K562 (cell line): ENCODE data around the gene TRAF3. TPM values are rescaled to one million over a fixed set of nuclear protein-coding genes. Genes with fewer than 3 reads are reported as not detected.

Experiments used
- KLF6 ChIP-seq: fragments of 250-450 bp; sonication (Bioruptor Pico); IDR thresholded peaks from 2 replicates; pipeline ENCODE4 v1.4.0; 2020; ENCODE audit warnings: mild to moderate bottlenecking, moderate library complexity, borderline replicate concordance
- MAZ ChIP-seq, 2 experiments: fragments of 450-650 bp in 1 of 2; sonication (generic) in 1 of 2; formaldehyde crosslinking; IDR thresholded peaks in 1 of 2; conservative IDR thresholded peaks in 1 of 2; 2 replicates each; pipeline versions ENCODE4 v1.4.0 to v1.5.0; 2020; ENCODE audit warnings: mild to moderate bottlenecking in 1 of 2, missing genetic modification reagents in 1 of 2
- RERE ChIP-seq: sonication (generic); formaldehyde crosslinking; IDR thresholded peaks from 2 replicates; pipeline ENCODE4 v1.8.0; 2023; ENCODE audit warnings: missing genetic modification reagents, mild to moderate bottlenecking, borderline replicate concordance
- ZKSCAN8 ChIP-seq: fragments of 200-800 bp; sonication (Bioruptor generic); IDR thresholded peaks from 2 replicates; pipeline ENCODE4 v1.6.1; 2016; ENCODE audit warnings: missing genetic modification characterization, missing compliant biosample characterization
- ZNF431 ChIP-seq: sonication (generic); formaldehyde crosslinking; IDR thresholded peaks from 2 replicates; pipeline ENCODE4 v1.8.0; 2022; ENCODE audit warnings: mild to moderate bottlenecking, missing genetic modification reagents
- polyA plus RNA-seq, 8 experiments: library from polyadenylated mRNA; depleted of rRNA in 4 of 8; stranded (reverse) in 5 of 8; unstranded in 3 of 8; fragments of >200 nt; fragmentation: Nextera tagmentation in 2 of 8; fragmentation: Illumina TruSeq in 1 of 8; extraction: Ambion mirVana in 2 of 8; extraction: Trizol in 1 of 8; gene quantifications; 2 replicates each; pipeline versions ENCODE4 v1.2.1 to v1.2.3, GENCODE V29; 2011 to 2014; ENCODE audit warnings: inconsistent platforms in 1 of 8, missing spikeins in 1 of 8
- total RNA-seq, 7 experiments: library from RNA; depleted of rRNA in 6 of 7; stranded (reverse); fragments of >200 nt in 6 of 7; fragmentation: Illumina TruSeq in 2 of 7; extraction: Trizol in 2 of 7; gene quantifications; 2 replicates each; pipeline versions ENCODE4 v1.2.1 to v1.2.3, GENCODE V29; 2011 to 2021; ENCODE audit warnings: low replicate concordance in 1 of 7
- TF ChIP-seq, protein P1 (sequence below): sonication (generic); formaldehyde crosslinking; IDR thresholded peaks from 2 replicates; pipeline ENCODE4 v1.8.0; 2022; ENCODE audit warnings: missing genetic modification reagents, mild to moderate bottlenecking, moderate library complexity, borderline replicate concordance
- TF ChIP-seq, protein P2 (sequence below): sonication (generic); formaldehyde crosslinking; IDR thresholded peaks from 2 replicates; pipeline ENCODE4 v1.8.0; 2023; ENCODE audit warnings: mild to moderate bottlenecking, missing genetic modification reagents
- TF ChIP-seq, protein P3 (sequence below): IDR thresholded peaks from 2 replicates; pipeline ENCODE4 v1.6.1; 2011; ENCODE audit warnings: borderline replicate concordance, low read depth, mild to moderate bottlenecking, moderate library complexity, low read length; ENCODE audit not compliant: insufficient read depth, poor library complexity, severe bottlenecking

Gene TRAF3
- total and polyA plus RNA-seq, 9 of the 15 experiments (the other 6 are each of a cell fraction or from before 2014, with no cell fraction given), result 0.52 to 21.3 (median 9.9) TPM

DNA sequence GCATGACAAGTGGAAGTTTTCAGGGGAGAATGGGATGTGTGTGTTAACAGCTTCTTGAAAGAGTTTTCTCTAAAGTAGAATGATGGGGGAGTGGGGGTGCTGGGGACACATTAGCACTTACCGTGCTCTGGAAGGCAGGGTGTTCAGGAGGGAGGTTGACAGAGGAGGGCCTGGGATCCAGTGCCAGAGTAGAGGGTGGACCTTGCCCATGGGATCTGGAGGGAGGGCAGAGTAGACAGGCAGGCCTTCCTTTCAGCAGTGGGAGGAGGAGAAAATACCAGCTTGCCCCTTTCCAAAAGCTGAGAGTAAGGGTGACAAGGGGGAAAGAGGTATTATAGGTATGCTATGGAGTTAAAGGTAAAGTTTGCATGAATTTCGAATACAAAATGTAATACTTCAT, 40.1 kb downstream of the TRAF3 start (continued):
- TF ChIP-seq RERE (CRISPR knock-in tag) (no peak), KLF6 (CRISPR knock-in tag) (no peak), MAZ (CRISPR knock-in tag; conservative IDR thresholded peaks at IDR 0.05 in 1 of 2, IDR thresholded peaks at IDR 0.05 in 1 of 2) (no peak), ZKSCAN8 (CRISPR knock-in tag) (no peak), ZNF431 (no peak)
- TF ChIP-seq, protein P1, sequence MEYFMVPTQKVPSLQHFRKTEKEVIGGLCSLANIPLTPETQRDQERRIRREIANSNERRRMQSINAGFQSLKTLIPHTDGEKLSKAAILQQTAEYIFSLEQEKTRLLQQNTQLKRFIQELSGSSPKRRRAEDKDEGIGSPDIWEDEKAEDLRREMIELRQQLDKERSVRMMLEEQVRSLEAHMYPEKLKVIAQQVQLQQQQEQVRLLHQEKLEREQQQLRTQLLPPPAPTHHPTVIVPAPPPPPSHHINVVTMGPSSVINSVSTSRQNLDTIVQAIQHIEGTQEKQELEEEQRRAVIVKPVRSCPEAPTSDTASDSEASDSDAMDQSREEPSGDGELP (CRISPR knock-in tag), result no peak
- TF ChIP-seq, protein P2, sequence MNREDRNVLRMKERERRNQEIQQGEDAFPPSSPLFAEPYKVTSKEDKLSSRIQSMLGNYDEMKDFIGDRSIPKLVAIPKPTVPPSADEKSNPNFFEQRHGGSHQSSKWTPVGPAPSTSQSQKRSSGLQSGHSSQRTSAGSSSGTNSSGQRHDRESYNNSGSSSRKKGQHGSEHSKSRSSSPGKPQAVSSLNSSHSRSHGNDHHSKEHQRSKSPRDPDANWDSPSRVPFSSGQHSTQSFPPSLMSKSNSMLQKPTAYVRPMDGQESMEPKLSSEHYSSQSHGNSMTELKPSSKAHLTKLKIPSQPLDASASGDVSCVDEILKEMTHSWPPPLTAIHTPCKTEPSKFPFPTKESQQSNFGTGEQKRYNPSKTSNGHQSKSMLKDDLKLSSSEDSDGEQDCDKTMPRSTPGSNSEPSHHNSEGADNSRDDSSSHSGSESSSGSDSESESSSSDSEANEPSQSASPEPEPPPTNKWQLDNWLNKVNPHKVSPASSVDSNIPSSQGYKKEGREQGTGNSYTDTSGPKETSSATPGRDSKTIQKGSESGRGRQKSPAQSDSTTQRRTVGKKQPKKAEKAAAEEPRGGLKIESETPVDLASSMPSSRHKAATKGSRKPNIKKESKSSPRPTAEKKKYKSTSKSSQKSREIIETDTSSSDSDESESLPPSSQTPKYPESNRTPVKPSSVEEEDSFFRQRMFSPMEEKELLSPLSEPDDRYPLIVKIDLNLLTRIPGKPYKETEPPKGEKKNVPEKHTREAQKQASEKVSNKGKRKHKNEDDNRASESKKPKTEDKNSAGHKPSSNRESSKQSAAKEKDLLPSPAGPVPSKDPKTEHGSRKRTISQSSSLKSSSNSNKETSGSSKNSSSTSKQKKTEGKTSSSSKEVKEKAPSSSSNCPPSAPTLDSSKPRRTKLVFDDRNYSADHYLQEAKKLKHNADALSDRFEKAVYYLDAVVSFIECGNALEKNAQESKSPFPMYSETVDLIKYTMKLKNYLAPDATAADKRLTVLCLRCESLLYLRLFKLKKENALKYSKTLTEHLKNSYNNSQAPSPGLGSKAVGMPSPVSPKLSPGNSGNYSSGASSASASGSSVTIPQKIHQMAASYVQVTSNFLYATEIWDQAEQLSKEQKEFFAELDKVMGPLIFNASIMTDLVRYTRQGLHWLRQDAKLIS, result no peak
- TF ChIP-seq, protein P3, sequence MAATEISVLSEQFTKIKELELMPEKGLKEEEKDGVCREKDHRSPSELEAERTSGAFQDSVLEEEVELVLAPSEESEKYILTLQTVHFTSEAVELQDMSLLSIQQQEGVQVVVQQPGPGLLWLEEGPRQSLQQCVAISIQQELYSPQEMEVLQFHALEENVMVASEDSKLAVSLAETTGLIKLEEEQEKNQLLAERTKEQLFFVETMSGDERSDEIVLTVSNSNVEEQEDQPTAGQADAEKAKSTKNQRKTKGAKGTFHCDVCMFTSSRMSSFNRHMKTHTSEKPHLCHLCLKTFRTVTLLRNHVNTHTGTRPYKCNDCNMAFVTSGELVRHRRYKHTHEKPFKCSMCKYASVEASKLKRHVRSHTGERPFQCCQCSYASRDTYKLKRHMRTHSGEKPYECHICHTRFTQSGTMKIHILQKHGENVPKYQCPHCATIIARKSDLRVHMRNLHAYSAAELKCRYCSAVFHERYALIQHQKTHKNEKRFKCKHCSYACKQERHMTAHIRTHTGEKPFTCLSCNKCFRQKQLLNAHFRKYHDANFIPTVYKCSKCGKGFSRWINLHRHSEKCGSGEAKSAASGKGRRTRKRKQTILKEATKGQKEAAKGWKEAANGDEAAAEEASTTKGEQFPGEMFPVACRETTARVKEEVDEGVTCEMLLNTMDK, result no peak
- TF ChIP-seq, all 486 proteins: peak for 0
